Measurements from ENCODE around the gene ATL3.
A peak's percentile ranks its signal among the peaks of the same experiment; 100 is the strongest.
"Not testable (repeated sequence)": the region's sequence is repeated elsewhere in the genome, so short reads cannot be mapped to it uniquely, and the experiment has no call there.

ATL3 gene

DNA sequence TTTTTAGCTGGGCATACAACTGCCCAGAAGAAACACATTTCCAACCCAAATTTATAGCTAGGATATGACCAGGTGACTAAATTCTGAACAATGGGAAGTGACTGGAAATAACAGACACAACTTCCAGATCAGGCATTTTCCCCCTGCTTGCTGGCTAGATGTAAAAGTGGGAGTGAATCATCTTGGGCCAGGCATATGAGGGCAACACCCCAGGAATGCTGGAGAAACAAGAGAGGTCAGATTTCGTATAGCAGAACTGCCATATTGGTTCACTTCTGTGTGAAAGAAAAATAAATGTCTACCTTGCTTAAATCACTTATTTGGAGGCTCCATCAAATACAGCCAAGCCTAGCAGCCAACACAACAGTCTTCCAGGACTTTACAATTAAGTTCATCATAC lies 7.4 kb downstream of the ATL3 start:
- no peaks in the 10 kb centered on the region for H3K4me1 ChIP-seq (ENCODE audit: control insufficient read depth, insufficient read depth, low read length, poor library complexity, severe bottlenecking)
- no peaks in the 10 kb centered on the region for H3K9me3 ChIP-seq (ENCODE audit: control insufficient read depth, low read length)
- peaks cover 8% of the 10 kb centered on the region for H3K36me3 ChIP-seq (ENCODE audit: control insufficient read depth, insufficient read depth, low read length)
- DNase-seq: no peak
- H3K4me3 ChIP-seq (ENCODE audit: insufficient read depth, low read depth, low read length, poor library complexity, severe bottlenecking): no peak overlapping the region
- no peak overlapping the region for H3K27ac ChIP-seq (ENCODE audit: insufficient read depth, low read length, poor library complexity, severe bottlenecking)
- no peaks in the 10 kb centered on the region for H3K27me3 ChIP-seq (replicated peaks; ENCODE audit: control insufficient read depth, insufficient read depth, low read length, poor library complexity, severe bottlenecking)

DNA sequence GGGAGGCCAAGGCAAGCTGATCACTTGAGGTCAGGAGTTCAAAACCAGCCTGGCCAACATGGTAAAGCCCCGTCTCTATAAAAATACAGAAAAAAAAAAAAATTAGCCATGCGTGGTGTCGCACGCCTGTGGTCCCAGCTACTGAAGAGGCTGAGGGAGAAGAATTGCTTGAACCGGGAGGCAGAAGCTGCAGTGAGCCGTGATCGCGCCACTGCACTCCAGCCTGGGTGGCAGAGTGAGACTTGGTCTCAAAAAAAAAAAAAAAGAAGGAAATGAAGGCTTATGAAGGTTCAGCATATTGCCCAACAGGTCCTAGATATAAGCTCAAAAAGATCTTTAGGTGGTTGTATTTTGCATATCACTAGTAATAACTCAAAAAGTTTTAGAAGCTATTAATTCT lies 10.2 kb downstream of the ATL3 start:
- no peaks in the 10 kb centered on the region for H3K27me3 ChIP-seq (replicated peaks; ENCODE audit: control insufficient read depth, insufficient read depth, low read length, poor library complexity, severe bottlenecking)
- H3K27ac ChIP-seq (ENCODE audit: insufficient read depth, low read length, poor library complexity, severe bottlenecking): no peak overlapping the region
- H3K4me3 ChIP-seq (ENCODE audit: insufficient read depth, low read depth, low read length, poor library complexity, severe bottlenecking): no peak overlapping the region
- H3K9me3 ChIP-seq (ENCODE audit: control insufficient read depth, low read length): no peaks in the 10 kb centered on the region
- peaks cover 6% of the 10 kb centered on the region for H3K36me3 ChIP-seq (ENCODE audit: control insufficient read depth, insufficient read depth, low read length)
- no peak for DNase-seq
- no peaks in the 10 kb centered on the region for H3K4me1 ChIP-seq (ENCODE audit: control insufficient read depth, insufficient read depth, low read length, poor library complexity, severe bottlenecking)

- Histone ChIP-seq H3K27me3 (replicated peaks; ENCODE audit: control insufficient read depth, insufficient read depth, low read length, poor library complexity, severe bottlenecking) (no peaks in the 10 kb centered on the region), H3K9me3 (ENCODE audit: control insufficient read depth, low read length) (no peaks in the 10 kb centered on the region), H3K27ac (ENCODE audit: insufficient read depth, low read length, poor library complexity, severe bottlenecking) (no peak overlapping the region), H3K36me3 (ENCODE audit: control insufficient read depth, insufficient read depth, low read length) (peaks cover 22% of the 10 kb centered on the region), H3K4me1 (ENCODE audit: control insufficient read depth, insufficient read depth, low read length, poor library complexity, severe bottlenecking) (peaks cover 3% of the 10 kb centered on the region), H3K4me3 (ENCODE audit: insufficient read depth, low read depth, low read length, poor library complexity, severe bottlenecking) (no peak overlapping the region)
- no peak for DNase-seq
Measured at GRCh38 chr11:63652671-63653070, 18.5 kb downstream of the ATL3 start.

- Histone ChIP-seq H3K27ac (ENCODE audit: insufficient read depth, low read length, poor library complexity, severe bottlenecking) (no peak overlapping the region), H3K27me3 (replicated peaks; ENCODE audit: control insufficient read depth, insufficient read depth, low read length, poor library complexity, severe bottlenecking) (no peaks in the 10 kb centered on the region), H3K4me1 (ENCODE audit: control insufficient read depth, insufficient read depth, low read length, poor library complexity, severe bottlenecking) (no peaks in the 10 kb centered on the region), H3K4me3 (ENCODE audit: insufficient read depth, low read depth, low read length, poor library complexity, severe bottlenecking) (no peak overlapping the region), H3K9me3 (ENCODE audit: control insufficient read depth, low read length) (no peaks in the 10 kb centered on the region), H3K36me3 (ENCODE audit: control insufficient read depth, insufficient read depth, low read length) (peaks cover 36% of the 10 kb centered on the region)
- DNase-seq: no peak
Measured at GRCh38 chr11:63643205-63643604, 28.0 kb downstream of the ATL3 start.

- Histone ChIP-seq H3K36me3 (ENCODE audit: control insufficient read depth, insufficient read depth, low read length) (peaks cover 32% of the 10 kb centered on the region), H3K27ac (ENCODE audit: insufficient read depth, low read length, poor library complexity, severe bottlenecking) (no peak overlapping the region)
- no peak for DNase-seq
Measured at GRCh38 chr11:63641727-63642126, 29.4 kb downstream of the ATL3 start.

DNA sequence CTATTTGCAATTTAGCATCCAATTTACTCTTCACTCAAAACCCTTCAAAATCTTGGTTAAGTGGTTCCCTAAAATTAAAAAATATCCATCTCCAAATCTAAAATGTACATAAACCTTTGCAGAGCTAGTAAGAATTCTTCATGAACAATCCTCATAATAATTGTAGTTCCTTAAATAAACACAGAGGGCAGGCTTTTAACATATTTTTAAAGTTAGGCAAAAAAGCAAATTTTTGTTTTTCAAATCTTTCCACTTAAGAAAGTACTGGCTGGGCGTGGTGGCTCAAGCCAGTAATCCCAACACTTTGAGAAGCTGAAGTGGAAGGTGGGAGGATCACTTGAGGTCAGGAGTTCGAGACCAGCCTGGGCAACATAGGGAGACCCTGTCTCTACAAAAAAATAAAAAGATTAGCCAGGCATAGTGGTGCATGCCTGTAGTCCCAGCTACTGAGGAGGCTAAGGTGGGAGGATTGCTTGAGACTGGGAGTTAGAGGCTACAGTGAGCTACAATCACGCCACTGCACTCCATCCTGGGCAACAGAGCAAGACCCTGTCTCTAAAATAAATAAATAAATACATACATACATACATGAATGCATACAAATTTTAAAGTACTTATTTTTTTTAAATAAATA lies 31.9 kb downstream of the ATL3 start:
- H3K36me3 ChIP-seq (ENCODE audit: control insufficient read depth, insufficient read depth, low read length): peaks cover 28% of the 10 kb centered on the region

More at GRCh38 chr11:63641727-63642126, 29.4 kb downstream of the ATL3 start:
- H3K4me1 ChIP-seq (ENCODE audit: control insufficient read depth, insufficient read depth, low read length, poor library complexity, severe bottlenecking): no peaks in the 10 kb centered on the region
- H3K4me3 ChIP-seq (ENCODE audit: insufficient read depth, low read depth, low read length, poor library complexity, severe bottlenecking): no peak overlapping the region
- no peaks in the 10 kb centered on the region for H3K27me3 ChIP-seq (replicated peaks; ENCODE audit: control insufficient read depth, insufficient read depth, low read length, poor library complexity, severe bottlenecking)
- no peaks in the 10 kb centered on the region for H3K9me3 ChIP-seq (ENCODE audit: control insufficient read depth, low read length)

GRCh38 chr11:63638436-63638835 lies 32.7 kb downstream of the ATL3 start:
- H3K27ac ChIP-seq (ENCODE audit: insufficient read depth, low read length, poor library complexity, severe bottlenecking); H3K27me3 ChIP-seq (replicated peaks; ENCODE audit: control insufficient read depth, insufficient read depth, low read length, poor library complexity, severe bottlenecking); H3K9me3 ChIP-seq (ENCODE audit: control insufficient read depth, low read length); H3K4me3 ChIP-seq (ENCODE audit: insufficient read depth, low read depth, low read length, poor library complexity, severe bottlenecking); DNase-seq; H3K4me1 ChIP-seq (ENCODE audit: control insufficient read depth, insufficient read depth, low read length, poor library complexity, severe bottlenecking): not testable (repeated sequence)
- H3K36me3 ChIP-seq (ENCODE audit: control insufficient read depth, insufficient read depth, low read length): peaks cover 20% of the 10 kb centered on the region

More for the DNA sequence above, 31.9 kb downstream of the ATL3 start:
- Histone ChIP-seq H3K4me1 (ENCODE audit: control insufficient read depth, insufficient read depth, low read length, poor library complexity, severe bottlenecking) (no peaks in the 10 kb centered on the region), H3K27me3 (replicated peaks; ENCODE audit: control insufficient read depth, insufficient read depth, low read length, poor library complexity, severe bottlenecking) (no peaks in the 10 kb centered on the region), H3K27ac (ENCODE audit: insufficient read depth, low read length, poor library complexity, severe bottlenecking) (no peak overlapping the region), H3K9me3 (ENCODE audit: control insufficient read depth, low read length) (no peaks in the 10 kb centered on the region), H3K4me3 (ENCODE audit: insufficient read depth, low read depth, low read length, poor library complexity, severe bottlenecking) (no peak overlapping the region)
- no peak for DNase-seq

DNA sequence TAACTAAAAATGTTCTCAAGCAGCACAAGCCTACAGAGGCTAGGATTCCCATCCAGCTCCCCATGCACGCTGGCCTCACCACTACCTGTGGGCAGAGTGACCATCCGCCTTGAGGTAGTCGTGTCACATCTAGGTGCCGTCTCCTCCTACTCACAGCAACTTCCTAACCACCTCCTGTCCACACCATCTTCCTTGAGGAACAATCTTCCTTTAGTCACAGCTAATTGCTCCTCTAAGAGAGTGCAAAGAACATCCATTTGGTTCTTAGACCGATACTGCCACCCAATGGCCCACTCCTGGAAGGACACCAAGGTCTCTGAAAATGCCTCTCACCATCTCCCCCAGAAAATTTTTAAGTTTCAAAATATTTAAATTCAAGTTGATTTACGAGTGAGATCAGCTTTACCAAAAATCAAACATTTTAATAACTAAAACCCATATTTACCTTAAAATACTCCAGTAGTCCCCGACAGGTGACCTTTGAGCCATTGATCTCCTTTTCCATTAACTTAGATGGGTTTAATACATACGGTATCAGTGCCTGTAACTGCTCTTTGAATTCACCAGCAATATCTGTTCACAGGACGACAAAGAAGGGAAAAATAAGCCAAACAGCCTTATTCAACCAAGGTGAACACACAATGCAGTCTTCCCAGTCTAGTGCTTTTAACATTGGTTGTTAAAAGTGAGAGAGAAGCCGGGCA lies 35.3 kb downstream of the ATL3 start:
- peak; percentile 32 to 59 (median 39) for DNase-seq
- no peak overlapping the region for H3K27ac ChIP-seq (ENCODE audit: insufficient read depth, low read length, poor library complexity, severe bottlenecking)
- H3K27me3 ChIP-seq (replicated peaks; ENCODE audit: control insufficient read depth, insufficient read depth, low read length, poor library complexity, severe bottlenecking): no peaks in the 10 kb centered on the region
- H3K36me3 ChIP-seq (ENCODE audit: control insufficient read depth, insufficient read depth, low read length): peaks cover 20% of the 10 kb centered on the region
- H3K9me3 ChIP-seq (ENCODE audit: control insufficient read depth, low read length): no peaks in the 10 kb centered on the region
- no peaks in the 10 kb centered on the region for H3K4me1 ChIP-seq (ENCODE audit: control insufficient read depth, insufficient read depth, low read length, poor library complexity, severe bottlenecking)
- no peak overlapping the region for H3K4me3 ChIP-seq (ENCODE audit: insufficient read depth, low read depth, low read length, poor library complexity, severe bottlenecking)

DNA sequence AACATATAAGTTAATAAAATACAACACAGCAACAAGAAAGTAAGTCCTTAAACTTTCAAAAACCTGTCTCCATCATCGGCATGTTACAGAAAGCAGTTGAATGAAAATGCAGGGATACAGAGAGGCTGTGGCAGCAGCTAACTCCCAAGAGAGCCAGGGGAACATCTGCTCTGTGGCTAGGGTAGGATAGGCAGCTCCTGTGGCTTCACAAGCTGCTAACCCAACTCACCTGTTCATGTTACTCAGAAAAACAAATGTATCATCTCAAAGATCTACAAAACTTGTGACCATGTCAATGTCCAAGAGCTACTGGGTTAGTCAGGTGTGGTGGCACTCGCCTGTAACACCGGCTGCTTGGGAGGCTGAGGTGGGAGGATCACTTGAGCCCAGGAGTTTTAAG lies 41.8 kb downstream of the ATL3 start:
- peaks cover 29% of the 10 kb centered on the region for H3K36me3 ChIP-seq (ENCODE audit: control insufficient read depth, insufficient read depth, low read length)
- H3K4me3 ChIP-seq (ENCODE audit: insufficient read depth, low read depth, low read length, poor library complexity, severe bottlenecking): no peak overlapping the region
- no peaks in the 10 kb centered on the region for H3K27me3 ChIP-seq (replicated peaks; ENCODE audit: control insufficient read depth, insufficient read depth, low read length, poor library complexity, severe bottlenecking)
- H3K9me3 ChIP-seq (ENCODE audit: control insufficient read depth, low read length): no peaks in the 10 kb centered on the region
- H3K4me1 ChIP-seq (ENCODE audit: control insufficient read depth, insufficient read depth, low read length, poor library complexity, severe bottlenecking): no peaks in the 10 kb centered on the region
- DNase-seq: no peak
- H3K27ac ChIP-seq (ENCODE audit: insufficient read depth, low read length, poor library complexity, severe bottlenecking): no peak overlapping the region

DNA sequence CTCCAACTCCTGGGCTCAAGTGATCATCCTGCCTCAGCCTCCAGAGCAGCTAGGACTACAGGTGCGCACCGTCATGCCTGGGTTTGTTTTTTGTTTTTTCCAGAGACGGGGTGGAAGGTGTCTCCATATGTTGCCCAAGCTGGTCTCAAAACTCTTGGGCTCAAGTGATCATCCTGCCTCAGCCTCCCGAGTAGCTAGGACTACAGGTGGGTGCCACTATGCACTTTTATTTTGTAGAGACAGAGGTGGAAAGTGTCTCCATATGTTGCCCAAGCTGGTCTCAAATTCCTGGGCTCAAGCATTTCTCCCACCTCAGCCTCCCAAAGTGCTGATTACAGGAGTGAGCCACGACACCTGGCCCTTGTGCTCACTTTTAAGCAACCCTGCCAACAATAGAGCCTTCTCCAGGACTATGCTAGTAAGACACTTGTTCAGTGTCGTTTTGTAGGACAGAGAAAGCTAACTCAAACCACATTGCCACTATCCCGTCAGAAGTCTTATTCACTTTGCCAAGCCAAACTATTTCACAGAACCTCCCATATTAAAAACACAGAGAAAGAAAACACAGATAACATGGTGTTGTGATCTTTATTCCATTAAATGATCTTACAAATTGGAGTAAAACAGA lies 47.5 kb downstream of the ATL3 start:
- no peak for DNase-seq
- Histone ChIP-seq H3K27me3 (replicated peaks; ENCODE audit: control insufficient read depth, insufficient read depth, low read length, poor library complexity, severe bottlenecking) (no peaks in the 10 kb centered on the region), H3K36me3 (ENCODE audit: control insufficient read depth, insufficient read depth, low read length) (peaks cover under 1% of the 10 kb centered on the region), H3K4me1 (ENCODE audit: control insufficient read depth, insufficient read depth, low read length, poor library complexity, severe bottlenecking) (no peaks in the 10 kb centered on the region), H3K27ac (ENCODE audit: insufficient read depth, low read length, poor library complexity, severe bottlenecking) (no peak overlapping the region), H3K4me3 (ENCODE audit: insufficient read depth, low read depth, low read length, poor library complexity, severe bottlenecking) (no peak overlapping the region), H3K9me3 (ENCODE audit: control insufficient read depth, low read length) (no peaks in the 10 kb centered on the region)

All from effector memory CD4-positive, alpha-beta T cell (primary cell).